HL-60 (cell line): ENCODE results near the gene DCLK2.

ENCODE experiments used
- DNase-seq, 2 experiments: peaks; one replicate each; pipeline ENCODE4 v3.0.0-alpha.2; 2010 to 2020; ENCODE audit warnings: low read depth in 1 of 2, low spot score in 1 of 2
- H3K27ac ChIP-seq: fragments of 250-450 bp; sonication (Bioruptor Pico); replicated peaks from 2 replicates; pipeline ENCODE4 v1.5.1; 2020; ENCODE audit warnings: mild to moderate bottlenecking, moderate library complexity
- H3K27me3 ChIP-seq: fragments of 250-450 bp; sonication (Bioruptor Pico); 2 replicates; pipeline ENCODE4 v1.5.1; 2021; ENCODE audit warnings: mild to moderate bottlenecking, moderate library complexity; ENCODE audit not compliant: insufficient read depth, poor library complexity, severe bottlenecking
- H3K4me3 ChIP-seq: replicated peaks from 2 replicates; pipeline ENCODE4 v1.5.1; 2011; ENCODE audit warnings: mild to moderate bottlenecking, control low read depth, low read length; ENCODE audit not compliant: insufficient read depth
- GABPA ChIP-seq: IDR thresholded peaks from 2 replicates; pipeline ENCODE4 v1.6.1; 2012; ENCODE audit warnings: low read depth
- POLR2AphosphoS5 ChIP-seq: IDR thresholded peaks from 2 replicates; pipeline ENCODE4 v1.6.1; 2012; ENCODE audit warnings: low read depth
- SPI1 ChIP-seq: IDR thresholded peaks from 2 replicates; pipeline ENCODE4 v1.6.1; 2012; ENCODE audit warnings: low read depth, mild to moderate bottlenecking, borderline replicate concordance
- TF ChIP-seq, protein P1 (sequence below): IDR thresholded peaks from one replicate; pipeline ENCODE4 v1.5.1; 2011; ENCODE audit warnings: low read length, control low read depth, inconsistent platforms; ENCODE audit not compliant: insufficient read depth
- TF ChIP-seq, protein P2 (sequence below): IDR thresholded peaks from 2 replicates; pipeline ENCODE4 v1.6.1; 2012; ENCODE audit warnings: low read depth; ENCODE audit not compliant: insufficient replicate concordance

The DCLK2 gene

GRCh38 chr4:150302553-150302952, 224.3 kb downstream of the DCLK2 start:
- TF ChIP-seq, protein P1, sequence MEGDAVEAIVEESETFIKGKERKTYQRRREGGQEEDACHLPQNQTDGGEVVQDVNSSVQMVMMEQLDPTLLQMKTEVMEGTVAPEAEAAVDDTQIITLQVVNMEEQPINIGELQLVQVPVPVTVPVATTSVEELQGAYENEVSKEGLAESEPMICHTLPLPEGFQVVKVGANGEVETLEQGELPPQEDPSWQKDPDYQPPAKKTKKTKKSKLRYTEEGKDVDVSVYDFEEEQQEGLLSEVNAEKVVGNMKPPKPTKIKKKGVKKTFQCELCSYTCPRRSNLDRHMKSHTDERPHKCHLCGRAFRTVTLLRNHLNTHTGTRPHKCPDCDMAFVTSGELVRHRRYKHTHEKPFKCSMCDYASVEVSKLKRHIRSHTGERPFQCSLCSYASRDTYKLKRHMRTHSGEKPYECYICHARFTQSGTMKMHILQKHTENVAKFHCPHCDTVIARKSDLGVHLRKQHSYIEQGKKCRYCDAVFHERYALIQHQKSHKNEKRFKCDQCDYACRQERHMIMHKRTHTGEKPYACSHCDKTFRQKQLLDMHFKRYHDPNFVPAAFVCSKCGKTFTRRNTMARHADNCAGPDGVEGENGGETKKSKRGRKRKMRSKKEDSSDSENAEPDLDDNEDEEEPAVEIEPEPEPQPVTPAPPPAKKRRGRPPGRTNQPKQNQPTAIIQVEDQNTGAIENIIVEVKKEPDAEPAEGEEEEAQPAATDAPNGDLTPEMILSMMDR: no peak
- 0 out of 2 replicates have a peak, but pooled peaks have one; percentile 26 for TF ChIP-seq POLR2AphosphoS5
- Histone ChIP-seq H3K27me3 (no peaks in the 10 kb centered on the region), H3K4me3 (no peak overlapping the region), H3K27ac (no peak overlapping the region; the same call in 1 of the 2 replicates)
- peak; percentile 82 to 84 for DNase-seq

GRCh38 chr4:150305995-150306394, 227.8 kb downstream of the DCLK2 start:
- no peak overlapping the region for H3K4me3 ChIP-seq
- TF ChIP-seq GABPA (no peak), SPI1 (no peak), POLR2AphosphoS5 (no peak)
- TF ChIP-seq, protein P1: no peak
- TF ChIP-seq, protein P2, sequence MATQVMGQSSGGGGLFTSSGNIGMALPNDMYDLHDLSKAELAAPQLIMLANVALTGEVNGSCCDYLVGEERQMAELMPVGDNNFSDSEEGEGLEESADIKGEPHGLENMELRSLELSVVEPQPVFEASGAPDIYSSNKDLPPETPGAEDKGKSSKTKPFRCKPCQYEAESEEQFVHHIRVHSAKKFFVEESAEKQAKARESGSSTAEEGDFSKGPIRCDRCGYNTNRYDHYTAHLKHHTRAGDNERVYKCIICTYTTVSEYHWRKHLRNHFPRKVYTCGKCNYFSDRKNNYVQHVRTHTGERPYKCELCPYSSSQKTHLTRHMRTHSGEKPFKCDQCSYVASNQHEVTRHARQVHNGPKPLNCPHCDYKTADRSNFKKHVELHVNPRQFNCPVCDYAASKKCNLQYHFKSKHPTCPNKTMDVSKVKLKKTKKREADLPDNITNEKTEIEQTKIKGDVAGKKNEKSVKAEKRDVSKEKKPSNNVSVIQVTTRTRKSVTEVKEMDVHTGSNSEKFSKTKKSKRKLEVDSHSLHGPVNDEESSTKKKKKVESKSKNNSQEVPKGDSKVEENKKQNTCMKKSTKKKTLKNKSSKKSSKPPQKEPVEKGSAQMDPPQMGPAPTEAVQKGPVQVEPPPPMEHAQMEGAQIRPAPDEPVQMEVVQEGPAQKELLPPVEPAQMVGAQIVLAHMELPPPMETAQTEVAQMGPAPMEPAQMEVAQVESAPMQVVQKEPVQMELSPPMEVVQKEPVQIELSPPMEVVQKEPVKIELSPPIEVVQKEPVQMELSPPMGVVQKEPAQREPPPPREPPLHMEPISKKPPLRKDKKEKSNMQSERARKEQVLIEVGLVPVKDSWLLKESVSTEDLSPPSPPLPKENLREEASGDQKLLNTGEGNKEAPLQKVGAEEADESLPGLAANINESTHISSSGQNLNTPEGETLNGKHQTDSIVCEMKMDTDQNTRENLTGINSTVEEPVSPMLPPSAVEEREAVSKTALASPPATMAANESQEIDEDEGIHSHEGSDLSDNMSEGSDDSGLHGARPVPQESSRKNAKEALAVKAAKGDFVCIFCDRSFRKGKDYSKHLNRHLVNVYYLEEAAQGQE: no peak
- no peak overlapping the region for H3K27ac ChIP-seq
- H3K27me3 ChIP-seq: no peaks in the 10 kb centered on the region
- DNase-seq: no peak

- no peaks in the 10 kb centered on the region for H3K27me3 ChIP-seq
- H3K27ac ChIP-seq: no peak overlapping the region
- no peak for DNase-seq
- H3K4me3 ChIP-seq: no peak overlapping the region
- TF ChIP-seq, protein P2: no peak
- no peak for TF ChIP-seq SPI1
- no peak for TF ChIP-seq GABPA
- TF ChIP-seq, protein P1: no peak
- no peak for TF ChIP-seq POLR2AphosphoS5
Observed at GRCh38 chr4:150306719-150307118, 228.5 kb downstream of the DCLK2 start.
